Left lung (tissue), 10 donors: ENCODE measurements around the gene AP3B2. TPM values are rescaled to one million over a fixed set of nuclear protein-coding genes. Genes with fewer than 3 reads are reported as not detected.

Experiments
- ATAC-seq: fragments of 200-7000 bp; cut with Tn5 transposase; one replicate; pipeline ENCODE4 v1.9.1; 2020; ENCODE audit warnings: moderate library complexity
- DNase-seq, 4 donors: peaks; one replicate each; pipeline ENCODE4 v3.0.0-alpha.2; 2013 to 2020
- H3K27ac ChIP-seq, 2 donors: fragments of 200-600 bp; sonication (generic) in 1 of 2; one replicate each; pipeline versions ENCODE4 v1.5.0 to v1.8.0; 2020 to 2021
- H3K27me3 ChIP-seq, 2 donors: fragments of 200-600 bp; sonication (generic) in 1 of 2; one replicate each; pipeline versions ENCODE4 v1.5.0 to v1.8.0; 2020 to 2021
- H3K36me3 ChIP-seq, 2 donors: fragments of 200-600 bp; sonication (generic) in 1 of 2; one replicate each; pipeline versions ENCODE4 v1.5.0 to v1.8.0; 2020 to 2021
- H3K4me1 ChIP-seq, 2 donors: fragments of 200-600 bp; one replicate each; pipeline ENCODE4 v1.8.0; 2021
- H3K4me3 ChIP-seq, 2 donors: fragments of 200-600 bp; sonication (generic) in 1 of 2; one replicate each; pipeline versions ENCODE4 v1.5.0 to v1.8.0; 2020 to 2021; ENCODE audit warnings: mild to moderate bottlenecking in 1 of 2
- H3K9me3 ChIP-seq, 2 donors: fragments of 200-600 bp; sonication (generic) in 1 of 2; one replicate each; pipeline versions ENCODE4 v1.5.0 to v1.8.0; 2020 to 2021
- CTCF ChIP-seq, 2 donors: fragments of 200-600 bp; sonication (generic) in 1 of 2; IDR thresholded peaks; one replicate each; pipeline versions ENCODE4 v1.5.0 to v1.8.0; 2021; ENCODE audit warnings: antibody characterized with exemption in 2 of 2
- intact Hi-C, 2 donors: fragments of 100-400 bp; cut with DNase I; formaldehyde crosslinking; loops; one replicate each; pipeline versions ENCODE4 v1.11.2 to v1.14.2; 2022
- polyA plus RNA-seq, 6 donors: library from polyadenylated mRNA; unstranded; fragments of 120-200 nt; gene quantifications; one replicate each; pipeline ENCODE4 v1.2.1, GENCODE V29; 2013; ENCODE audit not compliant: insufficient read length in 6 of 6
- total RNA-seq, 2 donors: library from RNA; stranded (reverse); fragmentation: NEBNext Ultra II Directional; extraction: Animal tissue kit (Norgen Biotek cat#: 25700); gene quantifications; one replicate each; pipeline ENCODE4 v1.2.1, GENCODE V29; 2021
- donor health status: DM: no; HTN: yes; CAD: no.
- donor health status: DM: no; HTN: no; CAD: no.

AP3B2 gene
- total and polyA plus RNA-seq, 8 donors = 0.82 to 3.0 (median 2.1) TPM

GRCh38 chr15:82660378-82660777 is 49.3 kb downstream of the AP3B2 start:
- TF ChIP-seq CTCF (IDR thresholded peaks at IDR 0.05) = no peak
- DNase-seq (no peak), ATAC-seq (no peak)
- H3K4me3 ChIP-seq = no peak overlapping the region
- H3K36me3 ChIP-seq = no peaks in the 10 kb centered on the region
- no peaks in the 10 kb centered on the region for H3K4me1 ChIP-seq
- intact Hi-C loops = no loop called here
- H3K27me3 ChIP-seq = peaks cover 0 to 20% of the 10 kb centered on the region in 2 donors
- H3K9me3 ChIP-seq = no peaks in the 10 kb centered on the region
- H3K27ac ChIP-seq = no peak overlapping the region

- no peak for ATAC-seq
- no peak for DNase-seq
- Histone ChIP-seq H3K4me1 (no peaks in the 10 kb centered on the region), H3K27ac (no peak overlapping the region), H3K27me3 (peaks cover 0 to 17% of the 10 kb centered on the region in 2 donors), H3K4me3 (no peak overlapping the region), H3K9me3 (no peaks in the 10 kb centered on the region), H3K36me3 (no peaks in the 10 kb centered on the region)
- intact Hi-C loops = no loop called here
- TF ChIP-seq CTCF (IDR thresholded peaks at IDR 0.05) = no peak
Measured at GRCh38 chr15:82656641-82657266, 52.9 kb downstream of the AP3B2 start.

GRCh38 chr15:82655606-82656005 is 54.1 kb downstream of the AP3B2 start:
- ATAC-seq (no peak), DNase-seq (no peak)
- no peak overlapping the region for H3K27ac ChIP-seq
- no peaks in the 10 kb centered on the region for H3K4me1 ChIP-seq
- intact Hi-C loops = no loop called here
- no peaks in the 10 kb centered on the region for H3K9me3 ChIP-seq
- no peak for TF ChIP-seq CTCF (IDR thresholded peaks at IDR 0.05)
- peaks cover 0 to 24% of the 10 kb centered on the region in 2 donors for H3K27me3 ChIP-seq
- no peak overlapping the region for H3K4me3 ChIP-seq
- H3K36me3 ChIP-seq = no peaks in the 10 kb centered on the region

GRCh38 chr15:82653483-82654168 is 56.0 kb downstream of the AP3B2 start:
- Histone ChIP-seq H3K4me1 (no peaks in the 10 kb centered on the region), H3K9me3 (no peaks in the 10 kb centered on the region), H3K27ac (no peak overlapping the region), H3K36me3 (no peaks in the 10 kb centered on the region), H3K4me3 (no peak overlapping the region), H3K27me3 (peaks cover 6 to 44% of the 10 kb centered on the region in 2 donors)
- DNase-seq = no peak
- no peak for TF ChIP-seq CTCF (IDR thresholded peaks at IDR 0.05)
- intact Hi-C loops = no loop called here
- ATAC-seq = no peak

GRCh38 chr15:82651708-82652107 is 58.0 kb downstream of the AP3B2 start:
- Histone ChIP-seq H3K4me3 (no peak overlapping the region), H3K27me3 (peaks cover 25 to 63% of the 10 kb centered on the region in 2 donors), H3K36me3 (no peaks in the 10 kb centered on the region), H3K4me1 (peaks cover 11 to 13% of the 10 kb centered on the region in 2 donors), H3K27ac (no peak overlapping the region), H3K9me3 (no peaks in the 10 kb centered on the region)
- no peak for TF ChIP-seq CTCF (IDR thresholded peaks at IDR 0.05)
- ATAC-seq (no peak), DNase-seq (no peak)
- intact Hi-C loops = no loop called here
